Uterus (tissue), 2 donors: ENCODE measurements around the gene SLC4A7.

Experiments used
- CTCF ChIP-seq, 4 experiments: fragments of 200-600 bp in 2 of 4; fragments of 450-650 bp in 2 of 4; sonication (generic) in 2 of 4; IDR thresholded peaks; one replicate each; pipeline ENCODE4 v1.5.1; 2016 to 2019; ENCODE audit warnings: antibody characterized with exemption in 4 of 4, mild to moderate bottlenecking in 2 of 4, moderate library complexity in 1 of 4
- POLR2A ChIP-seq, 2 donors: fragments of 450-650 bp; IDR thresholded peaks; one replicate each; pipeline ENCODE4 v1.6.1; 2016; ENCODE audit warnings: antibody characterized with exemption in 2 of 2, mild to moderate bottlenecking in 1 of 2, moderate library complexity in 1 of 2

- TF ChIP-seq POLR2A (IDR thresholded peaks at IDR 0.05) (no peak), CTCF (IDR thresholded peaks at IDR 0.05) (no peak)
Observed at GRCh38 chr3:27345045-27345444, 139.1 kb downstream of the SLC4A7 start.
